ENCODE results near the gene AIP. TPM values are rescaled to one million over a fixed set of nuclear protein-coding genes. Genes with fewer than 3 reads are reported as not detected.
A peak's percentile ranks its signal among the peaks of the same experiment; 100 is the strongest.

Gene AIP
- total and polyA plus RNA-seq, 9 donors: 33.5 to 114 (median 65.4) TPM

- Histone ChIP-seq H3K27ac (peak overlapping the region in 1 of 2 donors; percentile 4), H3K9me3 (no peaks in the 10 kb centered on the region), H3K4me3 (no peak overlapping the region), H3K36me3 (no peaks in the 10 kb centered on the region), H3K27me3 (no peaks in the 10 kb centered on the region), H3K4me1 (ENCODE audit: insufficient read depth) (peaks cover 6% of the 10 kb centered on the region)
- intact Hi-C loops (cut with DNase I): no loop called here
- WGBS, 3 donors: 5 to 23% (median 8%) methylated on average over 2 of the region's 2 CpGs
- DNase-seq: no peak
- no peak for TF ChIP-seq POLR2A (IDR thresholded peaks at IDR 0.05)
- TF ChIP-seq CTCF (IDR thresholded peaks at IDR 0.05): no peak
- TF ChIP-seq EP300 (IDR thresholded peaks at IDR 0.05): no peak
Observed at GRCh38 chr11:67532889-67533288, 50.1 kb downstream of the AIP start.

- Histone ChIP-seq H3K4me1 (ENCODE audit: insufficient read depth) (peaks cover 6% of the 10 kb centered on the region), H3K36me3 (no peaks in the 10 kb centered on the region), H3K27ac (no peak overlapping the region), H3K27me3 (no peaks in the 10 kb centered on the region), H3K4me3 (no peak overlapping the region), H3K9me3 (no peaks in the 10 kb centered on the region)
- DNase-seq: no peak
- 49 to 57% (median 50%) methylated on average over 4 of the region's 4 CpGs for WGBS, 3 donors
- intact Hi-C loops (cut with DNase I): no loop called here
- TF ChIP-seq CTCF (IDR thresholded peaks at IDR 0.05) (no peak), EP300 (IDR thresholded peaks at IDR 0.05) (no peak), POLR2A (IDR thresholded peaks at IDR 0.05) (no peak)
Observed at GRCh38 chr11:67534070-67534679, 51.3 kb downstream of the AIP start.

- 86 to 98% (median 94%) methylated on average over 1 of the region's 1 CpG for WGBS, 3 donors
- no peaks in the 10 kb centered on the region for H3K36me3 ChIP-seq
- H3K27ac ChIP-seq: no peak overlapping the region
- H3K4me1 ChIP-seq (ENCODE audit: insufficient read depth): peaks cover 6% of the 10 kb centered on the region
- TF ChIP-seq CTCF (IDR thresholded peaks at IDR 0.05) (no peak), EP300 (IDR thresholded peaks at IDR 0.05) (no peak), POLR2A (IDR thresholded peaks at IDR 0.05) (no peak)
- intact Hi-C loops (cut with DNase I): no loop called here
- no peak overlapping the region for H3K4me3 ChIP-seq
- DNase-seq: no peak
- no peaks in the 10 kb centered on the region for H3K27me3 ChIP-seq
- H3K9me3 ChIP-seq: no peaks in the 10 kb centered on the region
Observed at GRCh38 chr11:67535561-67535960, 52.7 kb downstream of the AIP start.

GRCh38 chr11:67538306-67538705, 55.5 kb downstream of the AIP start:
- Histone ChIP-seq H3K27me3 (no peaks in the 10 kb centered on the region), H3K4me3 (no peak overlapping the region), H3K4me1 (ENCODE audit: insufficient read depth) (peaks cover 2% of the 10 kb centered on the region), H3K9me3 (no peaks in the 10 kb centered on the region), H3K36me3 (no peaks in the 10 kb centered on the region), H3K27ac (no peak overlapping the region)
- intact Hi-C loops (cut with DNase I): no loop called here
- WGBS, 3 donors: 62 to 66% (median 63%) methylated on average over 6 of the region's 6 CpGs
- TF ChIP-seq POLR2A (IDR thresholded peaks at IDR 0.05): no peak
- no peak for TF ChIP-seq CTCF (IDR thresholded peaks at IDR 0.05)
- no peak for TF ChIP-seq EP300 (IDR thresholded peaks at IDR 0.05)
- no peak for DNase-seq

All from ovary (tissue), 9 donors.